RWPE2 (cell line): Measurements from ENCODE around the gene HLF.

Experiments used
- ATAC-seq: fragments of 200-7000 bp; cut with Tn5 transposase; 3 replicates; pipeline ENCODE4 v1.9.1; 2021; ENCODE audit warnings: low read depth
- DNase-seq: peaks from one replicate; pipeline ENCODE4 v3.0.0-alpha.2; 2020; ENCODE audit warnings: low spot score
- H3K27ac ChIP-seq: fragments of 450-650 bp; 2 replicates; pipeline ENCODE4 v1.5.1; 2017; ENCODE audit warnings: mild to moderate bottlenecking; ENCODE audit not compliant: poor library complexity, severe bottlenecking
- H3K27me3 ChIP-seq: fragments of 250-450 bp; sonication (Bioruptor Pico); 2 replicates; pipeline ENCODE4 v1.5.1; 2021; ENCODE audit warnings: mild to moderate bottlenecking, moderate library complexity; ENCODE audit not compliant: insufficient read depth, poor library complexity, severe bottlenecking
- H3K36me3 ChIP-seq: fragments of 250-450 bp; sonication (Bioruptor Pico); 2 replicates; pipeline ENCODE4 v1.5.1; 2020; ENCODE audit warnings: low read depth, mild to moderate bottlenecking, moderate library complexity
- H3K4me1 ChIP-seq: fragments of 250-450 bp; sonication (Bioruptor Pico); 2 replicates; pipeline ENCODE4 v1.5.1; 2021; ENCODE audit warnings: mild to moderate bottlenecking, moderate library complexity; ENCODE audit not compliant: insufficient read depth, poor library complexity, severe bottlenecking
- H3K4me3 ChIP-seq: fragments of 250-450 bp; sonication (Bioruptor Pico); 2 replicates; pipeline ENCODE4 v1.5.1; 2021; ENCODE audit warnings: mild to moderate bottlenecking, moderate library complexity; ENCODE audit not compliant: severe bottlenecking
- H3K9me3 ChIP-seq: fragments of 250-450 bp; sonication (Bioruptor Pico); 2 replicates; pipeline ENCODE4 v1.5.1; 2021; ENCODE audit warnings: mild to moderate bottlenecking, moderate library complexity; ENCODE audit not compliant: severe bottlenecking
- TF ChIP-seq, protein P1 (sequence below): fragments of 450-650 bp; IDR thresholded peaks from one replicate; pipeline ENCODE4 v1.5.1; 2017; ENCODE audit warnings: mild to moderate bottlenecking, moderate library complexity; ENCODE audit not compliant: poor library complexity, severe bottlenecking

The HLF gene

DNA sequence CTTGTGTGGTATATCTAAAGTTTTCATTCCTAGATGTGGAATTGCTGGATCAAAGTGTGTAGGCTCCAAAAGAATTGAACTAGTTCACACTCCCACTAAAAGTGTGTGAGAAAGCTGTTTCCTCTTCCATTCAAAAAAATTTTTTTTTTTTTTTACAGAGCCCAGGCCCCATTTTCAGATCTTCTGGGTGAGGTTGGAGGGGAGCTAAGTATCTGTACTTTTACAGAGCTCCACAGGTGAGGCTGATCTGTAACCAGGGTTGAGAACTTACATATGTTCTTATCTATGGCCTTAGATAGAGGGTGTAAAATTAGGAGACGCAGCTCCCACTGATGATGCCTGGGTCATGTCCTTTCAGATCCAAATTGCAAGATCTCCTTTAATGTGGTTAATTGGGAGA lies 31.9 kb downstream of the HLF start:
- Histone ChIP-seq H3K9me3 (no peaks in the 10 kb centered on the region), H3K4me3 (no peak overlapping the region), H3K27ac (no peak overlapping the region), H3K4me1 (no peaks in the 10 kb centered on the region), H3K36me3 (no peaks in the 10 kb centered on the region), H3K27me3 (no peaks in the 10 kb centered on the region)
- TF ChIP-seq, protein P1, sequence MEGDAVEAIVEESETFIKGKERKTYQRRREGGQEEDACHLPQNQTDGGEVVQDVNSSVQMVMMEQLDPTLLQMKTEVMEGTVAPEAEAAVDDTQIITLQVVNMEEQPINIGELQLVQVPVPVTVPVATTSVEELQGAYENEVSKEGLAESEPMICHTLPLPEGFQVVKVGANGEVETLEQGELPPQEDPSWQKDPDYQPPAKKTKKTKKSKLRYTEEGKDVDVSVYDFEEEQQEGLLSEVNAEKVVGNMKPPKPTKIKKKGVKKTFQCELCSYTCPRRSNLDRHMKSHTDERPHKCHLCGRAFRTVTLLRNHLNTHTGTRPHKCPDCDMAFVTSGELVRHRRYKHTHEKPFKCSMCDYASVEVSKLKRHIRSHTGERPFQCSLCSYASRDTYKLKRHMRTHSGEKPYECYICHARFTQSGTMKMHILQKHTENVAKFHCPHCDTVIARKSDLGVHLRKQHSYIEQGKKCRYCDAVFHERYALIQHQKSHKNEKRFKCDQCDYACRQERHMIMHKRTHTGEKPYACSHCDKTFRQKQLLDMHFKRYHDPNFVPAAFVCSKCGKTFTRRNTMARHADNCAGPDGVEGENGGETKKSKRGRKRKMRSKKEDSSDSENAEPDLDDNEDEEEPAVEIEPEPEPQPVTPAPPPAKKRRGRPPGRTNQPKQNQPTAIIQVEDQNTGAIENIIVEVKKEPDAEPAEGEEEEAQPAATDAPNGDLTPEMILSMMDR: no peak
- ATAC-seq (no peak), DNase-seq (no peak)

DNA sequence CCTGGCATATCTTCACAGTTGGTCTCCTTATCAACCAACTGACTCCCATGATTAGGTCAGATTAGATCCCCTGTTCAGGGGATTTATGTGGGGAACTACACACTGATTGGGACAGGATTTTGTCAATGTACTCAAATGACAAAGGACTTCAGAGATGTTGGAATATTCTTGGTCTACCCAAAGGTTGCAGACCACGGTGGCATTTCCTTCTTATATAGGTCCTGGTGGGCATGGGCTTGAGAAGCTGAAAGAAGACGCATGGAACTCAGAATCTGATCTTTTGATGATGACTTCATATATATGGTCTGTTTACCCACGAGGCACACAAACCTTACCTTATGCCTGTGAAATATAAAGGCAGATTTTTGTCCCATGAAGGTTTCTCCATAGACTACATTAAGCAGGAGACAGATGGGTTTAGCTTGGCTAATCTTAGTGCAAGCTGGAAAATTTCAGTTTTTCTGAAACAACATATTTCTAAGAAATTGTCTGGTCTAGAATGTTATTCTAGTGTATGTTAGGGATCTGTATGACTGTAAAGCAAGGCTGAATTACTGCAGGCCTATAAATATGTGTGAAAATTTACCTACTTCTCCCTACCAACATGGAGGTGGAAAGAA lies 33.5 kb downstream of the HLF start:
- no peaks in the 10 kb centered on the region for H3K4me1 ChIP-seq
- DNase-seq (no peak), ATAC-seq (no peak)
- H3K9me3 ChIP-seq: no peaks in the 10 kb centered on the region
- TF ChIP-seq, protein P1: no peak
- H3K4me3 ChIP-seq: no peak overlapping the region
- H3K36me3 ChIP-seq: no peaks in the 10 kb centered on the region
- H3K27ac ChIP-seq: no peak overlapping the region
- no peaks in the 10 kb centered on the region for H3K27me3 ChIP-seq

DNA sequence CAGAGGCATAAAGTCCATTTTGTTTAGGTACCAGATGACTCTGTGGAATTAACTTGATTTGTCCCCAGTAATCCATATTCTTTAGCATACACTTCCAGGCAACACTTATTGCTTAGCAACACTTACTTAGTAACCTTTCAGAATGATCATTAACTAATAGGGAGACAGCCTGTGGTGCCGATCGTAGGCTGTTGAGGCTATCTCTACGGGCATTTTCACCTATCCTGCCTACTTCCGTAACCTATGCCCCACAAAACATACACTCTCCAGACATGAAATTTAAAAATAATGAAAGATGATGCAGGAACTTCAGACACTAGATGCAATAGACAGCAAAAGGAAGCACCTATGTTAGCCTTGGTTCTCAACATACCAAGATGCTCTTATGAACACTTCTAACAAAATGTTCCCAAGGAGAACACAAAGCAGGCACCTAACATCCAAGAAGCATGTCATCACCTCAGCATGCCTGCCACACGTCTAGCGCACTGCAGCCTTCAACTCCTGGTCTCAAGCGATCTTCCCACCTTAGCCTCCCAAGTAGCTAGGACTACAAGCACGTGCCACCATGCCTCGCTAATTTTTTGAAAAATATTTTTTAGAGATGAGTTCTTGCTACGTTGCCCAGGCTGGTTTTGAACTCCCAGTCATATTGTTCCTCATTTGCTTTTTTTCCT lies 34.5 kb downstream of the HLF start:
- no peaks in the 10 kb centered on the region for H3K36me3 ChIP-seq
- TF ChIP-seq, protein P1: no peak
- DNase-seq: no peak
- H3K27me3 ChIP-seq: no peaks in the 10 kb centered on the region
- ATAC-seq: no peak
- H3K4me1 ChIP-seq: no peaks in the 10 kb centered on the region
- no peaks in the 10 kb centered on the region for H3K9me3 ChIP-seq
- no peak overlapping the region for H3K4me3 ChIP-seq
- H3K27ac ChIP-seq: no peak overlapping the region

DNA sequence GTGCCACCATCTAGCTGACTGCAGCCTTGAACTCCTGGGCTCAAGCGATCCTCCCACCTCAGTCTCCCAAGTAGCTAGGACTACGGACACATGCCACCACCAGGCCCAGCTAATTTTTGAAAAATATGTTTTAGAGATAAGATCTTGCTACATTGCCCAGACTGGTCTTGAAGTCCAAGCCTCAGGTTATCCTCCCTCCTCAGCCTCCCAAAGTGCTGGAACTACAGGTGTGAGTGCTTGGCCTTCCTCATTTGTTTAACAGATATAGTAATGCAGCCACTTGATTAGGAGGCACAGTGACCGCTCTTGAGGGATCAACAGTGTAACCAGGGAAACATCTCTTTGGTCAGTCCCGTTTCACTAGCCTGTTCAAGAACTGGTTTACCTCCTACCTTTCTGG lies 35.1 kb downstream of the HLF start:
- TF ChIP-seq, protein P1: no peak
- H3K4me1 ChIP-seq: no peaks in the 10 kb centered on the region

More for the DNA sequence above, 35.1 kb downstream of the HLF start:
- no peak overlapping the region for H3K27ac ChIP-seq
- H3K27me3 ChIP-seq: no peaks in the 10 kb centered on the region
- H3K36me3 ChIP-seq: no peaks in the 10 kb centered on the region
- ATAC-seq: no peak
- no peak overlapping the region for H3K4me3 ChIP-seq
- DNase-seq: no peak
- no peaks in the 10 kb centered on the region for H3K9me3 ChIP-seq
